Camera-type eye (tissue), 1 donor: ENCODE measurements around the gene ZNF630. TPM values are rescaled to one million over a fixed set of nuclear protein-coding genes. Genes with fewer than 3 reads are reported as not detected.

Experiments
- total RNA-seq: library from RNA; depleted of rRNA; stranded (reverse); fragments of >200 nt; gene quantifications from one replicate; pipeline ENCODE4 v1.2.3, GENCODE V29; 2014

Gene ZNF630
- total RNA-seq: 12.4 TPM

DNA sequence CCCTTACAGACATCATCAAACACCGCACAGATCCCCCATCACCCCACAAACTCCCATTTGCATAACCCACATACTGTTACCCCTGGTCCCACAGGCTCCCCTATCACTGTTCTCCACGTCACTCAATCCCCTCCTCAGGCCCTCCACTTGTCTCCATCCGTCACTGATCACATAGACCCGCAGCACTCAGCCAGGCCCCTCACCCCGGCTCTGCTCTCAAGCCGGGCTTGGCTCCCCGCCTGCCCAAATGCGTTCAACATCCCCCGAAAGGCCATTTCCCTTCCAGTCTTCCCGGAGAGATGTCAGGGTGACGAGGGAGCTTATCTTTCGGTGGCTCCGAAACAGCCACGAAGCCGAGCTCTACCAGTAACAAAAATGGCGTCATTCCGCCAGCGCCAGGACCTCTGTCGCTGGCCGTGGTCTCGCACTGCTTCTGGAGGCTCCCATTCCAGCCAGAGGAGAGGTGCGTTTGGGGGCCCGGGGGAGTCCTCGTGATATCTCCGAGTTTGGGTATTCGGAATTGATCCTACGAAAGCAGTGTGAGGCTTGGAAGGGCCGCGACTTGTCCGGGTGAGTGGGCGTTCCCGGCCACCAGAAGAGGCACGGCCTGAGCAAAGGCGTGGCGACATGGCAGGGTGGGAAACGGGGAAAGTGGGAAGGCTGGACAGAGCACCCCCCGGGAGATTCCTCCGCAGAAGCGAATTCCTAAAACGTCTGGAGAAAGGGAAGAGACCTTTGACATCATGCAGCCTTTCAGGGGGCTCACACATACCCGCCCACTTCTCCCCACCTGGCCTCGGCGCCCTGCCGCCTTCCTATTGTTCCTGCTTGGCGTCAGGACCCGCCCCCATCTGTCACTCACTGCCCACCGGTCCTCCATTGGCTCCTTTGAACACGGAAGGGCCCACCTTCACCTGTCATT lies at the start of gene ZNF630:
Gene ZNF630 (minus strand): TSS at position 577 of the 922 bp plus-strand sequence. CDS start 4,754 bp downstream, outside the sequence.

Other genes with a start within 250 kb of the ZNF630 start
- 15.6 TPM for gene ZNF81, start 234.7 kb downstream of the ZNF630 start, total RNA-seq
- gene ZNF182, start 67.7 kb downstream of the ZNF630 start, total RNA-seq: 13.0 TPM
- not detected for gene SPACA5, start 64.7 kb downstream of the ZNF630 start, total RNA-seq
- not detected for gene SPACA5B, start 59.0 kb upstream of the ZNF630 start, total RNA-seq
- not detected for gene SSX5, start 125.2 kb upstream of the ZNF630 start, total RNA-seq
- gene SSX1, start 183.8 kb upstream of the ZNF630 start, total RNA-seq: not detected